HEK293 (cell line): ENCODE measurements around the gene EME1.

ENCODE experiments used
- CTCF ChIA-PET: fragments of 350-600 bp; formaldehyde crosslinking; extraction: SDS; loops from one replicate; lab custom pipeline; 2021; ENCODE audit warnings: antibody characterized with exemption; lab: Yijun Ruan, JAX
- POLR2A ChIA-PET: fragments of 300-600 bp; formaldehyde crosslinking; extraction: SDS; loops from one replicate; lab custom pipeline; 2020; ENCODE audit warnings: antibody characterized with exemption, inconsistent platforms; lab: Yijun Ruan, JAX
- H3K27ac ChIP-seq: fragments of 200-500 bp; sonication (Bioruptor generic); 2 replicates; pipeline ENCODE4 v1.5.1; 2014; ENCODE audit warnings: low read depth, low read length, control low read depth, inconsistent platforms; ENCODE audit errors: extremely low read depth
- H3K36me3 ChIP-seq, 2 experiments: fragments of 200-500 bp in 1 of 2; sonication (Bioruptor generic) in 1 of 2; 1 replicate in 1 of 2; 2 replicates in 1 of 2; pipeline ENCODE4 v1.5.1; 2014 to 2017; ENCODE audit warnings: inconsistent platforms in 2 of 2, low read length in 2 of 2; ENCODE audit not compliant: control insufficient read depth in 2 of 2, insufficient read depth in 1 of 2
- H3K4me1 ChIP-seq: fragments of 200-500 bp; sonication (Bioruptor generic); 2 replicates; pipeline ENCODE4 v1.5.1; 2014; ENCODE audit warnings: mild to moderate bottlenecking, low read length, inconsistent platforms; ENCODE audit not compliant: control insufficient read depth, insufficient read depth
- H3K4me3 ChIP-seq: 2 replicates; pipeline ENCODE4 v1.5.1; 2011; ENCODE audit warnings: low read depth, mild to moderate bottlenecking, control low read depth, low read length, moderate library complexity
- H3K9me3 ChIP-seq: fragments of 200-500 bp; sonication (Bioruptor generic); 2 replicates; pipeline ENCODE4 v1.5.1; 2014; ENCODE audit warnings: low read depth, low read length, inconsistent platforms; ENCODE audit not compliant: control insufficient read depth, insufficient read depth
- GLI4 ChIP-seq: fragments of 450-650 bp; formaldehyde crosslinking; IDR thresholded peaks from 2 replicates; pipeline ENCODE4 v1.5.1; 2016; ENCODE audit warnings: missing biosample characterization, missing genetic modification characterization
- HOXC10 ChIP-seq: sonication (generic); formaldehyde crosslinking; IDR thresholded peaks from 2 replicates; pipeline ENCODE4 v1.8.1; 2023; ENCODE audit warnings: mild to moderate bottlenecking, missing genetic modification reagents
- KLF10 ChIP-seq: fragments of 450-650 bp; IDR thresholded peaks from 2 replicates; pipeline ENCODE4 v1.5.1; 2018; ENCODE audit warnings: missing biosample characterization, mild to moderate bottlenecking, missing genetic modification characterization
- SCRT2 ChIP-seq: fragments of 450-650 bp; formaldehyde crosslinking; IDR thresholded peaks from 2 replicates; pipeline ENCODE4 v1.5.1; 2016; ENCODE audit warnings: missing biosample characterization, missing genetic modification characterization
- SP2 ChIP-seq: fragments of 450-650 bp; formaldehyde crosslinking; IDR thresholded peaks from 2 replicates; pipeline ENCODE4 v1.5.1; 2016; ENCODE audit warnings: missing biosample characterization, missing genetic modification characterization
- SP3 ChIP-seq: fragments of 450-650 bp; formaldehyde crosslinking; IDR thresholded peaks from 2 replicates; pipeline ENCODE4 v1.5.1; 2016; ENCODE audit warnings: missing biosample characterization, missing genetic modification characterization
- TRIM28 ChIP-seq: IDR thresholded peaks from 2 replicates; pipeline ENCODE4 v1.6.1; 2011; ENCODE audit warnings: low read length, control low read depth, borderline replicate concordance
- ZBTB1 ChIP-seq: fragments of 450-650 bp; formaldehyde crosslinking; IDR thresholded peaks from 2 replicates; pipeline ENCODE4 v1.5.1; 2016; ENCODE audit warnings: missing biosample characterization, missing genetic modification characterization
- ZBTB17 ChIP-seq: fragments of 450-650 bp; formaldehyde crosslinking; IDR thresholded peaks from 2 replicates; pipeline ENCODE4 v1.5.1; 2016; ENCODE audit warnings: missing biosample characterization, missing genetic modification characterization
- ZIC2 ChIP-seq: fragments of 450-650 bp; formaldehyde crosslinking; IDR thresholded peaks from 2 replicates; pipeline ENCODE4 v1.5.1; 2016; ENCODE audit warnings: missing biosample characterization, missing genetic modification characterization
- ZNF114 ChIP-seq: fragments of 450-650 bp; formaldehyde crosslinking; IDR thresholded peaks from 2 replicates; pipeline ENCODE4 v1.5.0; 2017; ENCODE audit warnings: missing biosample characterization, missing genetic modification characterization
- ZNF133 ChIP-seq: fragments of 450-650 bp; formaldehyde crosslinking; IDR thresholded peaks from 2 replicates; pipeline ENCODE4 v1.5.1; 2016; ENCODE audit warnings: missing biosample characterization, missing genetic modification characterization
- ZNF146 ChIP-seq: fragments of 450-650 bp; formaldehyde crosslinking; IDR thresholded peaks from 2 replicates; pipeline ENCODE4 v1.5.1; 2016; ENCODE audit warnings: missing biosample characterization, missing genetic modification characterization
- ZNF169 ChIP-seq: fragments of 450-650 bp; formaldehyde crosslinking; IDR thresholded peaks from 2 replicates; pipeline ENCODE4 v1.5.1; 2016; ENCODE audit warnings: missing biosample characterization, missing genetic modification characterization
- ZNF2 ChIP-seq: fragments of 450-650 bp; formaldehyde crosslinking; IDR thresholded peaks from 2 replicates; pipeline ENCODE4 v1.5.1; 2016; ENCODE audit warnings: missing biosample characterization, missing genetic modification characterization
- ZNF274 ChIP-seq, 2 experiments: fragments of 200-500 bp in 1 of 2; fragments of 450-650 bp in 1 of 2; sonication (Bioruptor generic) in 1 of 2; formaldehyde crosslinking in 1 of 2; IDR thresholded peaks; 2 replicates each; pipeline versions ENCODE4 v1.5.1 to v1.6.1; 2014 to 2016; ENCODE audit warnings: borderline replicate concordance in 1 of 2, inconsistent platforms in 1 of 2, low read length in 1 of 2, missing biosample characterization in 1 of 2, missing genetic modification characterization in 1 of 2
- ZNF311 ChIP-seq: fragments of 450-650 bp; formaldehyde crosslinking; IDR thresholded peaks from 2 replicates; pipeline ENCODE4 v1.5.1; 2017; ENCODE audit warnings: missing biosample characterization, missing genetic modification characterization, borderline replicate concordance
- ZNF341 ChIP-seq: fragments of 450-650 bp; formaldehyde crosslinking; IDR thresholded peaks from 2 replicates; pipeline ENCODE4; 2016; ENCODE audit warnings: low read depth, missing biosample characterization, missing genetic modification characterization
- ZNF585B ChIP-seq: fragments of 450-650 bp; formaldehyde crosslinking; IDR thresholded peaks from 2 replicates; pipeline ENCODE4 v1.5.1; 2016; ENCODE audit warnings: missing biosample characterization, missing genetic modification characterization
- ZNF626 ChIP-seq: fragments of 450-650 bp; sonication (Bioruptor Pico); formaldehyde crosslinking; IDR thresholded peaks from 2 replicates; pipeline ENCODE4 v1.5.1; 2018; ENCODE audit warnings: missing biosample characterization, missing genetic modification characterization, inconsistent platforms
- ZNF701 ChIP-seq: fragments of 450-650 bp; formaldehyde crosslinking; IDR thresholded peaks from 2 replicates; pipeline ENCODE4 v1.5.1; 2016; ENCODE audit warnings: missing biosample characterization, missing genetic modification characterization
- ZNF837 ChIP-seq: fragments of 450-650 bp; formaldehyde crosslinking; IDR thresholded peaks from 2 replicates; pipeline ENCODE4 v1.5.1; 2016; ENCODE audit warnings: missing biosample characterization, missing genetic modification characterization
- ZSCAN16 ChIP-seq: fragments of 450-650 bp; formaldehyde crosslinking; IDR thresholded peaks from 2 replicates; pipeline ENCODE4 v1.5.1; 2016; ENCODE audit warnings: missing biosample characterization, missing genetic modification characterization
- TF ChIP-seq, protein P1 (sequence below): fragments of 450-650 bp; IDR thresholded peaks from 2 replicates; pipeline ENCODE4 v1.5.1; 2018; ENCODE audit warnings: missing biosample characterization, missing genetic modification characterization
- TF ChIP-seq, protein P2 (sequence below): fragments of 450-650 bp; formaldehyde crosslinking; conservative IDR thresholded peaks from 2 replicates; pipeline ENCODE4 v1.5.1; 2016; ENCODE audit warnings: low read depth, missing biosample characterization, missing genetic modification characterization
- TF ChIP-seq, protein P3 (sequence below): fragments of 450-650 bp; formaldehyde crosslinking; IDR thresholded peaks from 2 replicates; pipeline ENCODE4 v1.5.1; 2016; ENCODE audit warnings: missing biosample characterization, missing genetic modification characterization

EME1 gene

DNA sequence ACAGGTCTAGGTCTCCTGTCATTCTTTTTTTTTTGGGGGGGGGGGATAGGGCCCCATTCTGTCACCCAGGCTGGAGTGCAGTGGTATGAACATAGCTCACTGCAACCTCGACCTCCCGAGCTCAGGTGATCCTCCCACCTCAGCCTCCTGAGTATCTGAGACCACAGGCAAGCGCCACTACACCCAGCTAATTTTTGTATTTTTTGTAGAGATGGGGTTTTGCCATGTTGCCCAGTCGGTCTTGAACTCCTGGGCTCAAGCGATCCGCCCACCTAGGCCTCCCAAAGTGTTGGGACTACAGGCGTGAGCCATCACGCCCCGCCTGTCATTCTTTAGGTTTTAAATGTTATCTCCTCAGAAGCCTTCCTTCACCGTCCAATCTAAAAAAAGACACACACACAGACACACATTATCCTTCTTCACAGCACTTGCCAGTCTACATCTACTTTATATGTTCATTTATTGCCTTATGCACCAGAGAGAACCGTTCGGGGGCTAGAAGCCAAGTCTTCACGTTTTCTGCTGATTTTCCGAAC, 739 bp upstream of the EME1 start (continued):
- TF ChIP-seq, protein P1, sequence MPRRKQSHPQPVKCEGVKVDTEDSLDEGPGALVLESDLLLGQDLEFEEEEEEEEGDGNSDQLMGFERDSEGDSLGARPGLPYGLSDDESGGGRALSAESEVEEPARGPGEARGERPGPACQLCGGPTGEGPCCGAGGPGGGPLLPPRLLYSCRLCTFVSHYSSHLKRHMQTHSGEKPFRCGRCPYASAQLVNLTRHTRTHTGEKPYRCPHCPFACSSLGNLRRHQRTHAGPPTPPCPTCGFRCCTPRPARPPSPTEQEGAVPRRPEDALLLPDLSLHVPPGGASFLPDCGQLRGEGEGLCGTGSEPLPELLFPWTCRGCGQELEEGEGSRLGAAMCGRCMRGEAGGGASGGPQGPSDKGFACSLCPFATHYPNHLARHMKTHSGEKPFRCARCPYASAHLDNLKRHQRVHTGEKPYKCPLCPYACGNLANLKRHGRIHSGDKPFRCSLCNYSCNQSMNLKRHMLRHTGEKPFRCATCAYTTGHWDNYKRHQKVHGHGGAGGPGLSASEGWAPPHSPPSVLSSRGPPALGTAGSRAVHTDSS, result no peak
- TF ChIP-seq SP2 (tag by site-specific recombination) (no peak), ZNF274 (IDR thresholded peaks at IDR 0.05; ENCODE audit: low read length) (no peak), ZNF274 (tag by site-specific recombination; IDR thresholded peaks at IDR 0.05; ENCODE audit: borderline replicate concordance) (no peak), GLI4 (tag by site-specific recombination) (no peak), ZNF585B (tag by site-specific recombination) (no peak), ZNF169 (tag by site-specific recombination) (no peak), ZNF133 (tag by site-specific recombination) (no peak), HOXC10 (CRISPR knock-in tag) (no peak), SP3 (tag by site-specific recombination) (no peak), ZNF114 (tag by site-specific recombination) (no peak), ZNF2 (no peak), ZIC2 (tag by site-specific recombination) (no peak)

DNA sequence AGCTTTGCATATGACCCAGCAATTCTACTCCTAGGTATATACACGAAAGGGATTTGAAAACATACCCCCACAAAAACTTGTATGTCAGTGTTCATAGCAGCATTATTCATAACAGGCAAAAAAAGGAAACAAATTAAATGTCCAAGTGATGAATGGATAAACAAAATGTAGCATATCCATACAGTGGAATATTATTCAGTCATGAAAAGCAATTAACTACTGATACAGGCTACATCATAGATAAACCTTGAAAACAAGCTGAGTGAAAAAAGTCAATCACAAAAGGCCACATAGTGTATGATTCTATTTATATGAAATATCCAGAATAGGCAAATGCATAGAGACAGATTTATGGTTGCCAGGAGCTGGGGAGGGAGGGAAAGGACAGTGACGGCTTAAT, 676 bp downstream of the EME1 start:
- Histone ChIP-seq H3K9me3 (no peaks in the 10 kb centered on the region), H3K4me3 (peak overlapping the region; percentile 97)
- CTCF ChIA-PET, result interaction anchor here (0.7 to 2.2 kb wide), 7 partner anchors 12 to 173 kb away, joined by 3 to 17 read pairs (median 5); partner anchors contain the start of gene LRRC59
- TF ChIP-seq ZBTB1 (tag by site-specific recombination) (no peak), ZNF146 (tag by site-specific recombination) (peak; percentile 100)
- TF ChIP-seq, all 188 proteins: peak for 1
- POLR2A ChIA-PET, result interaction anchor here (1.3 to 3.6 kb wide), 5 partner anchors 9 to 23 kb away, joined by 3 to 15 read pairs (median 6); partner anchors contain the start of gene LRRC59
- Histone ChIP-seq H3K36me3 (peaks cover 40 to 68% of the 10 kb centered on the region in 2 experiments), H3K27ac (peak overlapping the region; percentile 86), H3K4me1 (peaks cover 8% of the 10 kb centered on the region)

DNA sequence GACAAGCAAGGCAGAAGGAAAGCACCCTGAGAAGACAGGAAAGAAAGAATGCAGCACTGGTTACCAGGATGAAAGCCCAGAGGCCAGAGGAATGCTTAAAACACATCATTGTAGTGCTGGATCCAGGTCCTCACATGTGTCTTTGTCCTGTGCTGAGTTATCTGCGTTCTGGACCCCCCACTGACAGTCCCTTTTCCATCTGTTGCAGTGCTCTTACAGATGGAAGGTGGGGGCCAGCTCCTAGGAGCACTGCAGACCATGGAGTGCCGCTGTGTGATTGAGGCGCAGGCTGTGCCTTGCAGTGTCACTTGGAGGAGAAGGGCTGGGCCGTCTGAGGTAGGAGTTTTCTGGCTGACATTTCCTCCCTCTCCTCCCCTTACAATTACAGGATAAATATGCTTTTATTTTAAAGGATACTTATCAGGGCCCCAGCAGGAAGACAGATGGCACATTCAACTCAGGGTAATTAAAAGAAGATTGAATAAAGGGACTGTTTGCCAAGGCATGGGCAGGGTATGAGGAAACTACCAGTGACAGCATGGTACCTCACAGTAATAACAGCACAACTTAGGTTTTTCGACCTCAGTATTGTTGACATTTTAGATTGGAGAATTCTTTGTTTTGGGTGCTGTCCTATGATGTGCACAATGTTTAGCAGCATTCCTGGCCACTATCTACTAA, 3.0 kb downstream of the EME1 start:
- Histone ChIP-seq H3K4me1 (peaks cover 8% of the 10 kb centered on the region), H3K36me3 (peaks cover 30 to 68% of the 10 kb centered on the region in 2 experiments), H3K4me3 (no peak overlapping the region), H3K27ac (no peak overlapping the region), H3K9me3 (no peaks in the 10 kb centered on the region)
- ChIA-PET POLR2A (interaction anchor here (0.6 to 3.6 kb wide), 3 partner anchors 14 to 289 kb away, joined by 3 to 15 read pairs (median 5); no protein-coding TSS in a partner anchor), CTCF (interaction anchor here (0.6 to 1.2 kb wide), 4 partner anchors 11 to 176 kb away, joined by 3 to 7 read pairs (median 4); partner anchors contain the start of gene LRRC59)
- TF ChIP-seq ZNF626 (no peak), SCRT2 (peak; percentile 42; the same call in 1 of the 2 replicates), TRIM28 (no peak), ZBTB17 (tag by site-specific recombination) (peak; percentile 39; the same call in 1 of the 2 replicates), ZSCAN16 (tag by site-specific recombination) (no peak), ZNF341 (tag by site-specific recombination) (no peak), ZNF701 (tag by site-specific recombination) (no peak), KLF10 (tag by site-specific recombination) (no peak), ZNF837 (no peak), ZNF311 (tag by site-specific recombination) (no peak)
- TF ChIP-seq, protein P2, sequence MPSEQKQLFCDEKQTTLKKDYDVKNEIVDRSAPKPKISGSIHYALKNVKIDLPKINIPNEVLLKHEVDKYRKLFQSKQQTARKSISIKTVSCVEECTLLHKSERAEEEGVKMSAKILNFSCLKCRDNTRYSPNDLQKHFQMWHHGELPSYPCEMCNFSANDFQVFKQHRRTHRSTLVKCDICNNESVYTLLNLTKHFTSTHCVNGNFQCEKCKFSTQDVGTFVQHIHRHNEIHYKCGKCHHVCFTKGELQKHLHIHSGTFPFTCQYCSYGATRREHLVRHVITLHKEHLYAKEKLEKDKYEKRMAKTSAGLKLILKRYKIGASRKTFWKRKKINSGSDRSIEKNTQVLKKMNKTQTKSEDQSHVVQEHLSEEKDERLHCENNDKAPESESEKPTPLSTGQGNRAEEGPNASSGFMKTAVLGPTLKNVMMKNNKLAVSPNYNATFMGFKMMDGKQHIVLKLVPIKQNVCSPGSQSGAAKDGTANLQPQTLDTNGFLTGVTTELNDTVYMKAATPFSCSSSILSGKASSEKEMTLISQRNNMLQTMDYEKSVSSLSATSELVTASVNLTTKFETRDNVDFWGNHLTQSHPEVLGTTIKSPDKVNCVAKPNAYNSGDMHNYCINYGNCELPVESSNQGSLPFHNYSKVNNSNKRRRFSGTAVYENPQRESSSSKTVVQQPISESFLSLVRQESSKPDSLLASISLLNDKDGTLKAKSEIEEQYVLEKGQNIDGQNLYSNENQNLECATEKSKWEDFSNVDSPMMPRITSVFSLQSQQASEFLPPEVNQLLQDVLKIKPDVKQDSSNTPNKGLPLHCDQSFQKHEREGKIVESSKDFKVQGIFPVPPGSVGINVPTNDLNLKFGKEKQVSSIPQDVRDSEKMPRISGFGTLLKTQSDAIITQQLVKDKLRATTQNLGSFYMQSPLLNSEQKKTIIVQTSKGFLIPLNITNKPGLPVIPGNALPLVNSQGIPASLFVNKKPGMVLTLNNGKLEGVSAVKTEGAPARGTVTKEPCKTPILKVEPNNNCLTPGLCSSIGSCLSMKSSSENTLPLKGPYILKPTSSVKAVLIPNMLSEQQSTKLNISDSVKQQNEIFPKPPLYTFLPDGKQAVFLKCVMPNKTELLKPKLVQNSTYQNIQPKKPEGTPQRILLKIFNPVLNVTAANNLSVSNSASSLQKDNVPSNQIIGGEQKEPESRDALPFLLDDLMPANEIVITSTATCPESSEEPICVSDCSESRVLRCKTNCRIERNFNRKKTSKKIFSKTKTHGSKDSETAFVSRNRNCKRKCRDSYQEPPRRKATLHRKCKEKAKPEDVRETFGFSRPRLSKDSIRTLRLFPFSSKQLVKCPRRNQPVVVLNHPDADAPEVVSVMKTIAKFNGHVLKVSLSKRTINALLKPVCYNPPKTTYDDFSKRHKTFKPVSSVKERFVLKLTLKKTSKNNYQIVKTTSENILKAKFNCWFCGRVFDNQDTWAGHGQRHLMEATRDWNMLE (tag by site-specific recombination), result no peak
- TF ChIP-seq, protein P3, sequence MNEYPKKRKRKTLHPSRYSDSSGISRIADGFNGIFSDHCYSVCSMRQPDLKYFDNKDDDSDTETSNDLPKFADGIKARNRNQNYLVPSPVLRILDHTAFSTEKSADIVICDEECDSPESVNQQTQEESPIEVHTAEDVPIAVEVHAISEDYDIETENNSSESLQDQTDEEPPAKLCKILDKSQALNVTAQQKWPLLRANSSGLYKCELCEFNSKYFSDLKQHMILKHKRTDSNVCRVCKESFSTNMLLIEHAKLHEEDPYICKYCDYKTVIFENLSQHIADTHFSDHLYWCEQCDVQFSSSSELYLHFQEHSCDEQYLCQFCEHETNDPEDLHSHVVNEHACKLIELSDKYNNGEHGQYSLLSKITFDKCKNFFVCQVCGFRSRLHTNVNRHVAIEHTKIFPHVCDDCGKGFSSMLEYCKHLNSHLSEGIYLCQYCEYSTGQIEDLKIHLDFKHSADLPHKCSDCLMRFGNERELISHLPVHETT (tag by site-specific recombination), result no peak
